Heart left ventricle (tissue), 13 donors: ENCODE measurements around the gene ARL15.

Experiments
- CTCF ChIP-seq, 12 donors: fragments of 200-600 bp; sonication (generic) in 4 of 12; IDR thresholded peaks; one replicate each; pipeline versions ENCODE4 v1.5.0 to v1.8.0; 2018 to 2022; ENCODE audit warnings: antibody characterized with exemption in 12 of 12, mild to moderate bottlenecking in 5 of 12
- POLR2A ChIP-seq, 2 donors: fragments of 450-650 bp; IDR thresholded peaks; one replicate each; pipeline ENCODE4 v1.6.1; 2017; ENCODE audit warnings: antibody characterized with exemption in 2 of 2, mild to moderate bottlenecking in 2 of 2, moderate library complexity in 2 of 2
- donor health status: ischemic (EF 13 %, LVEDD 7.1; RV severe dilation, severe dysfunction).
- donor health status: DM: no; HTN: yes; CAD: no.
- donor health status: DM: no; HTN: no; CAD: no.
- donor health status: ischemic (EF 25% LVEDD 6.9; RV normal size, moderate dysfunction).
- donor health status: ischemic (EF 25% LVEDD 5.7; RV mildly dilated, moderate dysfunction).
- donor health status: ischemic (EF 35%, LVEDD 5.7; RV mildly dilated, moderate dysfunction).
- donor health status: nonischemic (EF 11% LVEDD 7.7; RV severe dilation, severe dysfunction).
- donor health status: DM: yes; HTN: yes; CAD: no.
- donor health status: PGD.
- donor health status: ischemic (EF 29% LVEDD 5.4; RV normal size, mild dysfunction).
- donor health status: nonischemic (EF 23%, LVEDD 6.1; RV moderate dilation, normal function).

GRCh38 chr5:54133917-54134316 lies 176.5 kb downstream of the ARL15 start:
- TF ChIP-seq CTCF (IDR thresholded peaks at IDR 0.05), result no peak
- no peak for TF ChIP-seq POLR2A (IDR thresholded peaks at IDR 0.05)
